OCI-LY1 (cell line): ENCODE measurements around the gene PI4KA.
"Not testable (repeated sequence)": the region's sequence is repeated elsewhere in the genome, so short reads cannot be mapped to it uniquely, and the experiment has no call there.

Experiments
- CTCF ChIP-seq: fragments of 200-600 bp; sonication (generic), shearing (Covaris generic); IDR thresholded peaks from 2 replicates; pipeline ENCODE4 v1.5.1; 2017; ENCODE audit warnings: mild to moderate bottlenecking, antibody characterized with exemption, low read length, moderate library complexity, mixed read lengths
- EZH2 ChIP-seq: fragments of 200-600 bp; sonication (generic), shearing (Covaris generic); IDR thresholded peaks from 2 replicates; pipeline ENCODE4 v1.8.0; 2017; ENCODE audit warnings: borderline replicate concordance, mixed run types, mild to moderate bottlenecking, antibody characterized with exemption, low read length, moderate library complexity, mixed read lengths

- not testable (repeated sequence) for TF ChIP-seq EZH2, CTCF
These were observed 190.4 kb downstream of the PI4KA start for GRCh38 chr22:20668226-20668625.
